H1 (cell line): ENCODE data around the gene DPYD.

Experiments
- CEBPB ChIP-seq: IDR thresholded peaks from 2 replicates; pipeline ENCODE4 v1.6.1; 2012; ENCODE audit warnings: low read depth, low read length
- EP300 ChIP-seq, 2 experiments: IDR thresholded peaks; 1 replicate in 1 of 2; 2 replicates in 1 of 2; pipeline ENCODE4 v1.6.1; 2011 to 2012; ENCODE audit warnings: low read depth in 2 of 2, low read length in 2 of 2, mild to moderate bottlenecking in 2 of 2, borderline replicate concordance in 1 of 2, inconsistent platforms in 1 of 2, moderate library complexity in 1 of 2
- POLR2AphosphoS5 ChIP-seq: IDR thresholded peaks from 2 replicates; pipeline ENCODE4 v1.6.1; 2011; ENCODE audit warnings: low read depth, low read length
- RAD21 ChIP-seq, 2 experiments: IDR thresholded peaks in 1 of 2; conservative IDR thresholded peaks in 1 of 2; 2 replicates each; pipeline ENCODE4 v1.6.1; 2011; ENCODE audit warnings: low read depth in 2 of 2, low read length in 2 of 2, improper control_type of control experiment in 1 of 2, inconsistent platforms in 1 of 2, mild to moderate bottlenecking in 1 of 2, moderate library complexity in 1 of 2
- RBBP5 ChIP-seq: IDR thresholded peaks from 2 replicates; pipeline ENCODE4 v1.7.1; 2012; ENCODE audit warnings: low read depth, mild to moderate bottlenecking, inconsistent platforms, low read length, moderate library complexity, borderline replicate concordance
- RNF2 ChIP-seq: fragments of 200-900, 300-1000 bp; sonication (generic); IDR thresholded peaks from 2 replicates; pipeline ENCODE4 v1.7.1; 2016; ENCODE audit warnings: borderline replicate concordance, low read depth, mild to moderate bottlenecking, antibody characterized with exemption, low read length; ENCODE audit not compliant: poor library complexity, severe bottlenecking; ENCODE audit errors: missing control alignments
- SIN3A ChIP-seq, 2 experiments: IDR thresholded peaks in 1 of 2; conservative IDR thresholded peaks in 1 of 2; 2 replicates each; pipeline ENCODE4 v1.6.1; 2011 to 2012; ENCODE audit warnings: low read length in 2 of 2, improper control_type of control experiment in 1 of 2, low read depth in 1 of 2, mild to moderate bottlenecking in 1 of 2
- SP2 ChIP-seq: IDR thresholded peaks from 2 replicates; pipeline ENCODE4 v1.6.1; 2012; ENCODE audit warnings: mild to moderate bottlenecking, low read length, inconsistent platforms
- TEAD4 ChIP-seq: IDR thresholded peaks from 2 replicates; pipeline ENCODE4 v1.6.1; 2012; ENCODE audit warnings: low read depth, low read length, inconsistent platforms, mixed read lengths
- TF ChIP-seq, protein P1 (sequence below): IDR thresholded peaks from 2 replicates; pipeline ENCODE4 v1.6.1; 2012; ENCODE audit warnings: inconsistent platforms
- TF ChIP-seq, protein P2 (sequence below), 3 experiments: IDR thresholded peaks; 1 replicate in 2 of 3; 2 replicates in 1 of 3; pipeline versions ENCODE4 v1.5.1 to v1.6.1; 2011; ENCODE audit warnings: low read length in 3 of 3, mild to moderate bottlenecking in 3 of 3, inconsistent platforms in 2 of 3, low read depth in 1 of 3, moderate library complexity in 1 of 3; ENCODE audit not compliant: insufficient read depth in 1 of 3; ENCODE audit errors: control extremely low read depth in 1 of 3

GRCh38 chr1:97841338-97841737, 79.5 kb downstream of the DPYD start:
- TF ChIP-seq, protein P1, sequence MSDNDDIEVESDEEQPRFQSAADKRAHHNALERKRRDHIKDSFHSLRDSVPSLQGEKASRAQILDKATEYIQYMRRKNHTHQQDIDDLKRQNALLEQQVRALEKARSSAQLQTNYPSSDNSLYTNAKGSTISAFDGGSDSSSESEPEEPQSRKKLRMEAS: no peak
- TF ChIP-seq, protein P2, sequence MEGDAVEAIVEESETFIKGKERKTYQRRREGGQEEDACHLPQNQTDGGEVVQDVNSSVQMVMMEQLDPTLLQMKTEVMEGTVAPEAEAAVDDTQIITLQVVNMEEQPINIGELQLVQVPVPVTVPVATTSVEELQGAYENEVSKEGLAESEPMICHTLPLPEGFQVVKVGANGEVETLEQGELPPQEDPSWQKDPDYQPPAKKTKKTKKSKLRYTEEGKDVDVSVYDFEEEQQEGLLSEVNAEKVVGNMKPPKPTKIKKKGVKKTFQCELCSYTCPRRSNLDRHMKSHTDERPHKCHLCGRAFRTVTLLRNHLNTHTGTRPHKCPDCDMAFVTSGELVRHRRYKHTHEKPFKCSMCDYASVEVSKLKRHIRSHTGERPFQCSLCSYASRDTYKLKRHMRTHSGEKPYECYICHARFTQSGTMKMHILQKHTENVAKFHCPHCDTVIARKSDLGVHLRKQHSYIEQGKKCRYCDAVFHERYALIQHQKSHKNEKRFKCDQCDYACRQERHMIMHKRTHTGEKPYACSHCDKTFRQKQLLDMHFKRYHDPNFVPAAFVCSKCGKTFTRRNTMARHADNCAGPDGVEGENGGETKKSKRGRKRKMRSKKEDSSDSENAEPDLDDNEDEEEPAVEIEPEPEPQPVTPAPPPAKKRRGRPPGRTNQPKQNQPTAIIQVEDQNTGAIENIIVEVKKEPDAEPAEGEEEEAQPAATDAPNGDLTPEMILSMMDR (IDR thresholded peaks at IDR 0.05; ENCODE audit: control extremely low read depth in 1 of 3, insufficient read depth in 1 of 3, low read depth in 1 of 3, low read length in 3 of 3): no peak
- TF ChIP-seq RNF2 (no peak), SP2 (no peak), TEAD4 (no peak), POLR2AphosphoS5 (no peak), RBBP5 (no peak), EP300 (IDR thresholded peaks at IDR 0.05; ENCODE audit: borderline replicate concordance in 1 of 2, low read depth in 2 of 2, low read length in 2 of 2) (no peak), CEBPB (no peak), RAD21 (IDR thresholded peaks at IDR 0.05 in 1 of 2, conservative IDR thresholded peaks at IDR 0.05 in 1 of 2; ENCODE audit: low read depth in 2 of 2, low read length in 2 of 2) (no peak), SIN3A (conservative IDR thresholded peaks at IDR 0.05 in 1 of 2, IDR thresholded peaks at IDR 0.05 in 1 of 2; ENCODE audit: low read depth in 1 of 2, low read length in 2 of 2) (no peak)
